Panc1 (cell line): ENCODE data around the gene PARP15. TPM values are rescaled to one million over a fixed set of nuclear protein-coding genes. Genes with fewer than 3 reads are reported as not detected.

Source experiments
- ATAC-seq: fragments of 200-7000 bp; cut with Tn5 transposase; 2 replicates; pipeline ENCODE4 v1.9.1; 2020; ENCODE audit warnings: mild to moderate bottlenecking, moderate library complexity
- BruUV-seq: library from RNA; stranded (reverse); fragments of 400-500 nt; replicated peaks from 2 replicates; lab custom pipeline; 2021; lab: Mats Ljungman, UMichigan
- CTCF ChIA-PET: fragments of 300-600 bp; sonication (Branson Sonifier 250); formaldehyde crosslinking; loops from one replicate; lab custom pipeline; 2022; ENCODE audit warnings: antibody characterized with exemption; lab: Charles Lee
- POLR2A ChIA-PET: fragments of 300-600 bp; sonication (Branson Sonifier 250); formaldehyde crosslinking; loops from one replicate; lab custom pipeline; 2022; ENCODE audit warnings: antibody characterized with exemption; lab: Charles Lee
- DNase-seq: peaks from one replicate; pipeline ENCODE4 v3.0.0-alpha.2; 2010; ENCODE audit warnings: low read depth, low spot score
- H3K27ac ChIP-seq: 2 replicates; pipeline ENCODE4 v1.5.1; 2011; ENCODE audit warnings: mild to moderate bottlenecking, low read length, inconsistent platforms
- H3K27me3 ChIP-seq: fragments of 200-500 bp; sonication (Bioruptor generic); 2 replicates; pipeline ENCODE4 v1.6.0; 2014; ENCODE audit warnings: low read length, inconsistent platforms; ENCODE audit not compliant: control insufficient read depth, insufficient read depth
- H3K36me3 ChIP-seq: fragments of 200-500 bp; sonication (Bioruptor generic); 2 replicates; pipeline ENCODE4 v1.5.1; 2014; ENCODE audit warnings: inconsistent platforms, mild to moderate bottlenecking, low read length, moderate library complexity; ENCODE audit not compliant: control insufficient read depth, insufficient read depth
- H3K4me1 ChIP-seq: 2 replicates; pipeline ENCODE4 v1.5.1; 2011; ENCODE audit warnings: inconsistent platforms, mild to moderate bottlenecking, low read length, moderate library complexity; ENCODE audit not compliant: control insufficient read depth, insufficient read depth
- H3K4me3 ChIP-seq, 2 experiments: 2 replicates each; pipeline ENCODE4 v1.5.1; 2011 to 2012; ENCODE audit warnings: low read depth in 2 of 2, low read length in 2 of 2, mild to moderate bottlenecking in 2 of 2, inconsistent platforms in 1 of 2, moderate library complexity in 1 of 2
- H3K9me3 ChIP-seq: fragments of 200-500 bp; sonication (Bioruptor generic); 2 replicates; pipeline ENCODE4 v1.5.1; 2014; ENCODE audit warnings: low read depth, mild to moderate bottlenecking, inconsistent platforms, low read length, moderate library complexity; ENCODE audit not compliant: control insufficient read depth, insufficient read depth
- CTCF ChIP-seq: fragments of 450-650 bp; IDR thresholded peaks from 2 replicates; pipeline ENCODE4 v1.5.1; 2017; ENCODE audit warnings: mild to moderate bottlenecking
- POLR2AphosphoS5 ChIP-seq: IDR thresholded peaks from 2 replicates; pipeline ENCODE4 v1.6.1; 2012; ENCODE audit warnings: mild to moderate bottlenecking, low read depth, low read length, moderate library complexity
- REST ChIP-seq, 2 experiments: IDR thresholded peaks; 2 replicates each; pipeline ENCODE4 v1.6.1; 2011 to 2012; ENCODE audit warnings: low read depth in 2 of 2, control low read depth in 1 of 2, low read length in 1 of 2, mild to moderate bottlenecking in 1 of 2, moderate library complexity in 1 of 2; ENCODE audit not compliant: insufficient read depth in 1 of 2
- SIN3A ChIP-seq: IDR thresholded peaks from 2 replicates; pipeline ENCODE4 v1.6.1; 2012; ENCODE audit warnings: low read depth, mild to moderate bottlenecking, low read length, moderate library complexity, borderline replicate concordance; ENCODE audit not compliant: insufficient read depth
- TCF7L2 ChIP-seq: IDR thresholded peaks from 2 replicates; pipeline ENCODE4 v1.6.1; 2011; ENCODE audit warnings: mild to moderate bottlenecking, low read depth, low read length, inconsistent platforms
- in situ Hi-C: cut with HindIII; loops from 2 replicates; pipeline ENCODE4 v1.10.0; 2016; ENCODE audit warnings: low sequenced_read_pairs, low pct_unique_long_range_greater_than_20kb
- intact Hi-C: fragments of 100-400 bp; cut with micrococcal nuclease; formaldehyde crosslinking; loops from one replicate; pipeline ENCODE4 v1.10.0; 2022; ENCODE audit not compliant: unreplicated experiment
- total RNA-seq: library from RNA; stranded (reverse); gene quantifications from one replicate; pipeline ENCODE4 v1.2.1, GENCODE V29; 2021; ENCODE audit not compliant: unreplicated experiment

Gene PARP15
- total RNA-seq, 1 experiment from 2014 or later = 0.21 TPM

- Histone ChIP-seq H3K27me3 (no peaks in the 10 kb centered on the region), H3K9me3 (no peaks in the 10 kb centered on the region), H3K36me3 (no peaks in the 10 kb centered on the region), H3K27ac (no peak overlapping the region), H3K4me3 (no peak overlapping the region), H3K4me1 (no peaks in the 10 kb centered on the region; the same call in 1 of the 2 replicates)
- TF ChIP-seq CTCF = no peak
- TF ChIP-seq TCF7L2 = no peak
- TF ChIP-seq POLR2AphosphoS5 = no peak
- no peak for TF ChIP-seq REST (IDR thresholded peaks at IDR 0.05; ENCODE audit: insufficient read depth in 1 of 2, low read depth in 2 of 2, low read length in 1 of 2)
- no peak for TF ChIP-seq SIN3A
- intact Hi-C loops = no loop called here
- CTCF ChIA-PET = interaction anchor here (0.6 kb wide), 1 partner anchor 1494 kb away, joined by 4 read pairs; the partner anchor contains the start of gene KALRN
- POLR2A ChIA-PET = no interaction called here
- DNase-seq = no peak
- in situ Hi-C loops = no loop called here
- no TSS peak for BruUV-seq
- no peak for ATAC-seq
Observed at GRCh38 chr3:122538956-122539490, 38.4 kb upstream of the PARP15 start.

- Histone ChIP-seq H3K27me3 (no peaks in the 10 kb centered on the region), H3K9me3 (no peaks in the 10 kb centered on the region), H3K27ac (no peak overlapping the region), H3K4me3 (no peak overlapping the region), H3K36me3 (no peaks in the 10 kb centered on the region), H3K4me1 (no peaks in the 10 kb centered on the region)
- intact Hi-C loops (no loop called here), in situ Hi-C loops (no loop called here)
- no peak for TF ChIP-seq POLR2AphosphoS5
- no peak for TF ChIP-seq CTCF
- no peak for TF ChIP-seq SIN3A
- no peak for TF ChIP-seq TCF7L2
- TF ChIP-seq REST (IDR thresholded peaks at IDR 0.05; ENCODE audit: insufficient read depth in 1 of 2, low read depth in 2 of 2, low read length in 1 of 2) = no peak
- ChIA-PET CTCF (no interaction called here), POLR2A (interaction anchor here (0.6 kb wide), 1 partner anchor 37 kb away, joined by 6 read pairs; no protein-coding TSS in a partner anchor)
- DNase-seq (no peak), ATAC-seq (no peak)
- no TSS peak for BruUV-seq
Observed at GRCh38 chr3:122546151-122546550, 31.3 kb upstream of the PARP15 start.
